ENCODE data around the gene MRPL17. TPM values are rescaled to one million over a fixed set of nuclear protein-coding genes. Genes with fewer than 3 reads are reported as not detected.
A peak's percentile ranks its signal among the peaks of the same experiment; 100 is the strongest.

The MRPL17 gene
- total and polyA plus RNA-seq, 9 of the 15 experiments (the other 6 are each of a cell fraction or from before 2014, with no cell fraction given), result 33.9 to 81.6 (median 43.9) TPM

DNA sequence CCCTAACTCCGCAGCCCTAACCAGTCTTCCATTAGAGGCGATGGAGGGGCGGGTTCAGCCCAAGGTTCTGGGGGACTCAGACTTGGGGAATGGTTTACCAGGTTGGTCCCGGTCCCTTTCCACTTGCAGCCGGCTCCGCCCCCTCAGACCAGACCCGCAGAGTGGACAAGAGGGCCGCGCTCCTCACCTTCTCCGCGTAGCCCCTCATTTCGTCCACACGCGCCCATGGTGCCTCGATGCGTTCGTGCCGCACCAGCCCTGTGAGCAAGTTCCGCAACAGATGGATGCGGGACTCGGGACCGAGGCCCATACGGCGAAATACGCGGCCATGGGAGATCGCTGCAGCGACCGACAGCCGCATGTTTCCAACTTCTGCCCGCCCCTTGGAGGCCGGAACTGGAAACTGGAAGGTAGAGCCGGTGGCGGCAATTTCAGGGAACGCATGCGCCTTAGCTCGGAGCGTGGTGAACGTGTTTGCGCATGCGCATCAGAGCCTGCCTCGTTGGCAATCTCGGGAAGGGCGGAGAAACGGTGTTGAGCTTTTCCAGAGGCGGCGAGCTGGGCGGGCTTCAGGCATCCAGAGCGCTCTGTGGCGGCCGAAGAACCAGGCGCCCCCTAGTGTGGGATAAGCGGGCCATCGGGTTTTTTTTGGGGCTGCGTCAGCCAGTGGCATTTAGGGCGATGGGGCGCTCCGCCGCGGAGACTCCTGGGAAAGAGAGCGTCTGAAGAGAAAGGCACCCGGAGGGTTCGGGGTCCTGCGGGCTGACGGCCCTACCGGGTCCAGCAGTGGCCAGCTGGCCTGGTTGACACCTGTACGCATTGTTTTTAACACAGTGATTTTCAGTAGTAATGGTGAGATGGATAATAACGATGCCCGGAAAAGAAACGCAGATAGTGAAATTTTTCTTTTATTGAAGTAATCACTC lies at the start of gene MRPL17 (continued):
- TF ChIP-seq GATAD2A (IDR thresholded peaks at IDR 0.05) (no peak), CBFA2T3 (IDR thresholded peaks at IDR 0.05) (no peak), NCOA1 (IDR thresholded peaks at IDR 0.05; ENCODE audit: low read depth) (no peak), POLR2AphosphoS5 (IDR thresholded peaks at IDR 0.05; ENCODE audit: control insufficient read depth, insufficient read depth, low read depth, low read length) (peak; percentile 84), FIP1L1 (IDR thresholded peaks at IDR 0.05; ENCODE audit: low read depth, low read length, poor library complexity, severe bottlenecking) (peak; percentile 77), ZSCAN29 (IDR thresholded peaks at IDR 0.05) (no peak), TBL1XR1 (IDR thresholded peaks at IDR 0.05; ENCODE audit: low read length in 2 of 2) (peak in 1 of 2 experiments; percentile 48; a peak in 2 of 4 replicates), ARID1B (IDR thresholded peaks at IDR 0.05) (peak; percentile 43; the same call in 1 of the 2 replicates), LARP7 (IDR thresholded peaks at IDR 0.05) (0 out of 2 replicates have a peak, but pooled peaks have one; percentile 47), MCM3 (IDR thresholded peaks at IDR 0.05) (no peak), ZBTB1 (CRISPR knock-in tag; IDR thresholded peaks at IDR 0.05; ENCODE audit: borderline replicate concordance, low read depth) (no peak), SIN3A (IDR thresholded peaks at IDR 0.05; ENCODE audit: borderline replicate concordance in 2 of 2, control insufficient read depth in 1 of 2, low read depth in 2 of 2, low read length in 2 of 2) (peak; percentile 80 to 90; a peak in 2 of 4 replicates), ETV6 (IDR thresholded peaks at IDR 0.05; ENCODE audit: borderline replicate concordance in 1 of 2, low read depth in 2 of 2, low read length in 1 of 2) (no peak), ETV6 (CRISPR knock-in tag; IDR thresholded peaks at IDR 0.05; ENCODE audit: borderline replicate concordance) (no peak), ZC3H4 (CRISPR knock-in tag; IDR thresholded peaks at IDR 0.05; ENCODE audit: borderline replicate concordance) (no peak), ZNF143 (CRISPR knock-in tag; IDR thresholded peaks at IDR 0.05) (peak; percentile 66; the same call in 1 of the 2 replicates), SMARCA4 (IDR thresholded peaks at IDR 0.05) (no peak), THRAP3 (IDR thresholded peaks at IDR 0.05; ENCODE audit: borderline replicate concordance) (0 out of 2 replicates have a peak, but pooled peaks have one; percentile 71), TCF7L2 (IDR thresholded peaks at IDR 0.05; ENCODE audit: low read depth, low read length) (no peak), ELF4 (CRISPR knock-in tag; IDR thresholded peaks at IDR 0.05) (peak; percentile 49; the same call in 1 of the 2 replicates)
- TF ChIP-seq, protein P1, sequence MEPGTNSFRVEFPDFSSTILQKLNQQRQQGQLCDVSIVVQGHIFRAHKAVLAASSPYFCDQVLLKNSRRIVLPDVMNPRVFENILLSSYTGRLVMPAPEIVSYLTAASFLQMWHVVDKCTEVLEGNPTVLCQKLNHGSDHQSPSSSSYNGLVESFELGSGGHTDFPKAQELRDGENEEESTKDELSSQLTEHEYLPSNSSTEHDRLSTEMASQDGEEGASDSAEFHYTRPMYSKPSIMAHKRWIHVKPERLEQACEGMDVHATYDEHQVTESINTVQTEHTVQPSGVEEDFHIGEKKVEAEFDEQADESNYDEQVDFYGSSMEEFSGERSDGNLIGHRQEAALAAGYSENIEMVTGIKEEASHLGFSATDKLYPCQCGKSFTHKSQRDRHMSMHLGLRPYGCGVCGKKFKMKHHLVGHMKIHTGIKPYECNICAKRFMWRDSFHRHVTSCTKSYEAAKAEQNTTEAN (CRISPR knock-in tag; IDR thresholded peaks at IDR 0.05), result no peak
- TF ChIP-seq, protein P2, sequence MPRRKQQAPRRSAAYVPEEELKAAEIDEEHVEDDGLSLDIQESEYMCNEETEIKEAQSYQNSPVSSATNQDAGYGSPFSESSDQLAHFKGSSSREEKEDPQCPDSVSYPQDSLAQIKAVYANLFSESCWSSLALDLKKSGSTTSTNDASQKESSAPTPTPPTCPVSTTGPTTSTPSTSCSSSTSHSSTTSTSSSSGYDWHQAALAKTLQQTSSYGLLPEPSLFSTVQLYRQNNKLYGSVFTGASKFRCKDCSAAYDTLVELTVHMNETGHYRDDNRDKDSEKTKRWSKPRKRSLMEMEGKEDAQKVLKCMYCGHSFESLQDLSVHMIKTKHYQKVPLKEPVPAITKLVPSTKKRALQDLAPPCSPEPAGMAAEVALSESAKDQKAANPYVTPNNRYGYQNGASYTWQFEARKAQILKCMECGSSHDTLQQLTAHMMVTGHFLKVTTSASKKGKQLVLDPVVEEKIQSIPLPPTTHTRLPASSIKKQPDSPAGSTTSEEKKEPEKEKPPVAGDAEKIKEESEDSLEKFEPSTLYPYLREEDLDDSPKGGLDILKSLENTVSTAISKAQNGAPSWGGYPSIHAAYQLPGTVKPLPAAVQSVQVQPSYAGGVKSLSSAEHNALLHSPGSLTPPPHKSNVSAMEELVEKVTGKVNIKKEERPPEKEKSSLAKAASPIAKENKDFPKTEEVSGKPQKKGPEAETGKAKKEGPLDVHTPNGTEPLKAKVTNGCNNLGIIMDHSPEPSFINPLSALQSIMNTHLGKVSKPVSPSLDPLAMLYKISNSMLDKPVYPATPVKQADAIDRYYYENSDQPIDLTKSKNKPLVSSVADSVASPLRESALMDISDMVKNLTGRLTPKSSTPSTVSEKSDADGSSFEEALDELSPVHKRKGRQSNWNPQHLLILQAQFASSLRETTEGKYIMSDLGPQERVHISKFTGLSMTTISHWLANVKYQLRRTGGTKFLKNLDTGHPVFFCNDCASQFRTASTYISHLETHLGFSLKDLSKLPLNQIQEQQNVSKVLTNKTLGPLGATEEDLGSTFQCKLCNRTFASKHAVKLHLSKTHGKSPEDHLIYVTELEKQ (CRISPR knock-in tag; IDR thresholded peaks at IDR 0.05), result 0 out of 2 replicates have a peak, but pooled peaks have one; percentile 21
- TF ChIP-seq, protein P3, sequence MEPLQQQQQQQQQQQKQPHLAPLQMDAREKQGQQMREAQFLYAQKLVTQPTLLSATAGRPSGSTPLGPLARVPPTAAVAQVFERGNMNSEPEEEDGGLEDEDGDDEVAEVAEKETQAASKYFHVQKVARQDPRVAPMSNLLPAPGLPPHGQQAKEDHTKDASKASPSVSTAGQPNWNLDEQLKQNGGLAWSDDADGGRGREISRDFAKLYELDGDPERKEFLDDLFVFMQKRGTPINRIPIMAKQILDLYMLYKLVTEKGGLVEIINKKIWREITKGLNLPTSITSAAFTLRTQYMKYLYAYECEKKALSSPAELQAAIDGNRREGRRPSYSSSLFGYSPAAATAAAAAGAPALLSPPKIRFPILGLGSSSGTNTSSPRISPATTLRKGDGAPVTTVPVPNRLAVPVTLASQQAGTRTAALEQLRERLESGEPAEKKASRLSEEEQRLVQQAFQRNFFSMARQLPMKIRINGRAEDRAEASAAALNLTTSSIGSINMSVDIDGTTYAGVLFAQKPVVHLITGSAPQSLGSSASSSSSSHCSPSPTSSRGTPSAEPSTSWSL (CRISPR knock-in tag; IDR thresholded peaks at IDR 0.05; ENCODE audit: borderline replicate concordance), result 0 out of 2 replicates have a peak, but pooled peaks have one; percentile 22

All from K562 (cell line).